ENCODE measurements around the gene DDX31.

DDX31 gene

GRCh38 chr9:132591751-132592314, 78.0 kb downstream of the DDX31 start:
- H3K27me3 ChIP-seq (ENCODE audit: insufficient read depth, poor library complexity, severe bottlenecking): peaks cover 44% of the 10 kb centered on the region
- H3K27ac ChIP-seq (replicated peaks): no peak overlapping the region
- H3K4me3 ChIP-seq (replicated peaks; ENCODE audit: insufficient read depth, low read length): no peak overlapping the region
- no peak for DNase-seq (ENCODE audit: low read depth in 1 of 2, low spot score in 1 of 2)
- TF ChIP-seq SPI1 (IDR thresholded peaks at IDR 0.05; ENCODE audit: borderline replicate concordance, low read depth) (no peak), GABPA (IDR thresholded peaks at IDR 0.05; ENCODE audit: low read depth) (no peak)

- H3K27ac ChIP-seq (replicated peaks): no peak overlapping the region
- no peak for TF ChIP-seq GABPA (IDR thresholded peaks at IDR 0.05; ENCODE audit: low read depth)
- TF ChIP-seq POLR2AphosphoS5 (IDR thresholded peaks at IDR 0.05; ENCODE audit: low read depth): no peak
- TF ChIP-seq CTCF (IDR thresholded peaks at IDR 0.05; ENCODE audit: insufficient read depth, low read length): no peak
- TF ChIP-seq SPI1 (IDR thresholded peaks at IDR 0.05; ENCODE audit: borderline replicate concordance, low read depth): no peak
- no peak for TF ChIP-seq REST (IDR thresholded peaks at IDR 0.05; ENCODE audit: insufficient replicate concordance, low read depth)
- no peak for DNase-seq (ENCODE audit: low read depth in 1 of 2, low spot score in 1 of 2)
- peaks cover 50% of the 10 kb centered on the region for H3K27me3 ChIP-seq (ENCODE audit: insufficient read depth, poor library complexity, severe bottlenecking)
- H3K4me3 ChIP-seq (replicated peaks; ENCODE audit: insufficient read depth, low read length): no peak overlapping the region
Measured at GRCh38 chr9:132591244-132591643, 78.5 kb downstream of the DDX31 start.

- Histone ChIP-seq H3K27me3 (ENCODE audit: insufficient read depth, poor library complexity, severe bottlenecking) (peaks cover 56% of the 10 kb centered on the region), H3K27ac (replicated peaks) (no peak overlapping the region), H3K4me3 (replicated peaks; ENCODE audit: insufficient read depth, low read length) (no peak overlapping the region)
- DNase-seq (ENCODE audit: low read depth in 1 of 2, low spot score in 1 of 2): no peak
- TF ChIP-seq SPI1 (IDR thresholded peaks at IDR 0.05; ENCODE audit: borderline replicate concordance, low read depth) (no peak), REST (IDR thresholded peaks at IDR 0.05; ENCODE audit: insufficient replicate concordance, low read depth) (no peak), CTCF (IDR thresholded peaks at IDR 0.05; ENCODE audit: insufficient read depth, low read length) (no peak), GABPA (IDR thresholded peaks at IDR 0.05; ENCODE audit: low read depth) (no peak)
Measured at GRCh38 chr9:132590318-132591182, 79.2 kb downstream of the DDX31 start.

GRCh38 chr9:132590037-132590317, 79.8 kb downstream of the DDX31 start:
- TF ChIP-seq POLR2AphosphoS5 (IDR thresholded peaks at IDR 0.05; ENCODE audit: low read depth) (no peak), GABPA (IDR thresholded peaks at IDR 0.05; ENCODE audit: low read depth) (no peak), REST (IDR thresholded peaks at IDR 0.05; ENCODE audit: insufficient replicate concordance, low read depth) (no peak), SPI1 (IDR thresholded peaks at IDR 0.05; ENCODE audit: borderline replicate concordance, low read depth) (no peak), CTCF (IDR thresholded peaks at IDR 0.05; ENCODE audit: insufficient read depth, low read length) (no peak)
- H3K27me3 ChIP-seq (ENCODE audit: insufficient read depth, poor library complexity, severe bottlenecking): peaks cover 62% of the 10 kb centered on the region
- DNase-seq (ENCODE audit: low read depth in 1 of 2, low spot score in 1 of 2): no peak
- no peak overlapping the region for H3K27ac ChIP-seq (replicated peaks)
- no peak overlapping the region for H3K4me3 ChIP-seq (replicated peaks; ENCODE audit: insufficient read depth, low read length)
